SK-N-SH treated with all-trans-retinoic acid at 6 μM for 48 hours (cell line): ENCODE data around the gene ZSCAN10.
"Not testable (repeated sequence)": the region's sequence is repeated elsewhere in the genome, so short reads cannot be mapped to it uniquely, and the experiment has no call there.

Source experiments
- ATAC-seq: fragments of 200-7000 bp; cut with Tn5 transposase; 3 replicates; pipeline ENCODE4 v1.9.1; 2020; ENCODE audit warnings: mild to moderate bottlenecking, moderate library complexity
- ARNTL ChIP-seq: fragments of 450-650 bp; formaldehyde crosslinking; IDR thresholded peaks from 2 replicates; pipeline ENCODE4 v1.5.0; 2020; ENCODE audit warnings: low read depth, mild to moderate bottlenecking, moderate library complexity, borderline replicate concordance
- BACH2 ChIP-seq: fragments of 250-450 bp; sonication (Bioruptor Pico); IDR thresholded peaks from 2 replicates; pipeline ENCODE4 v1.9.0; 2021; ENCODE audit warnings: mild to moderate bottlenecking, borderline replicate concordance
- CSDC2 ChIP-seq: fragments of 250-450 bp; sonication (Bioruptor Pico); IDR thresholded peaks from 2 replicates; pipeline ENCODE4 v1.5.0; 2020; ENCODE audit warnings: mild to moderate bottlenecking, moderate library complexity
- ESRRG ChIP-seq: fragments of 250-450 bp; sonication (Bioruptor Pico); IDR thresholded peaks from 2 replicates; pipeline ENCODE4 v1.6.1; 2021; ENCODE audit warnings: mild to moderate bottlenecking
- GLIS3 ChIP-seq: fragments of 250-450 bp; sonication (Bioruptor Pico); IDR thresholded peaks from 2 replicates; pipeline ENCODE4 v1.5.0; 2020; ENCODE audit warnings: mild to moderate bottlenecking, moderate library complexity
- ISL1 ChIP-seq: fragments of 250-450 bp; sonication (Bioruptor Pico); IDR thresholded peaks from 2 replicates; pipeline ENCODE4 v2.1.2; 2022; ENCODE audit warnings: mild to moderate bottlenecking, moderate library complexity
- OSR1 ChIP-seq: fragments of 250-450 bp; sonication (Bioruptor Pico); IDR thresholded peaks from 2 replicates; pipeline ENCODE4 v1.8.0; 2022; ENCODE audit warnings: moderate library complexity, mild to moderate bottlenecking, inconsistent platforms
- PPARA ChIP-seq: fragments of 250-450 bp; sonication (Bioruptor Pico); IDR thresholded peaks from 2 replicates; pipeline ENCODE4 v1.5.0; 2020; ENCODE audit warnings: mild to moderate bottlenecking, borderline replicate concordance
- RARB ChIP-seq: fragments of 250-450 bp; sonication (Bioruptor Pico); IDR thresholded peaks from 2 replicates; pipeline ENCODE4 v1.8.0; 2021; ENCODE audit warnings: mild to moderate bottlenecking, moderate library complexity
- SNAI2 ChIP-seq: fragments of 250-450 bp; sonication (Bioruptor Pico); IDR thresholded peaks from 2 replicates; pipeline ENCODE4 v1.5.0; 2020; ENCODE audit warnings: mild to moderate bottlenecking, moderate library complexity
- TCF4 ChIP-seq: fragments of 250-450 bp; sonication (Bioruptor Pico); IDR thresholded peaks from 2 replicates; pipeline ENCODE4 v1.8.0; 2021; ENCODE audit warnings: mild to moderate bottlenecking, moderate library complexity, borderline replicate concordance
- TOX ChIP-seq: fragments of 250-450 bp; sonication (Bioruptor Pico); IDR thresholded peaks from 2 replicates; pipeline ENCODE4 v1.8.0; 2021; ENCODE audit warnings: mild to moderate bottlenecking, moderate library complexity, borderline replicate concordance
- ZC3H10 ChIP-seq: fragments of 250-450 bp; sonication (Bioruptor Pico); IDR thresholded peaks from 2 replicates; pipeline ENCODE4 v1.5.1; 2021; ENCODE audit warnings: mild to moderate bottlenecking, moderate library complexity
- ZFP3 ChIP-seq: fragments of 250-450 bp; sonication (Bioruptor Pico); IDR thresholded peaks from 2 replicates; pipeline ENCODE4 v1.5.0; 2020; ENCODE audit warnings: mild to moderate bottlenecking, moderate library complexity
- ZFP30 ChIP-seq: fragments of 450-650 bp; formaldehyde crosslinking; IDR thresholded peaks from 2 replicates; pipeline ENCODE4 v1.5.0; 2022; ENCODE audit warnings: mild to moderate bottlenecking, moderate library complexity
- ZNF565 ChIP-seq: fragments of 450-650 bp; formaldehyde crosslinking; conservative IDR thresholded peaks from 2 replicates; pipeline ENCODE4 v1.5.0; 2020; ENCODE audit warnings: low read depth, mild to moderate bottlenecking, moderate library complexity
- ZNF70 ChIP-seq: fragments of 450-650 bp; formaldehyde crosslinking; IDR thresholded peaks from 2 replicates; pipeline ENCODE4 v1.5.0; 2020; ENCODE audit warnings: mild to moderate bottlenecking, moderate library complexity
- ZNF8 ChIP-seq: fragments of 450-650 bp; formaldehyde crosslinking; IDR thresholded peaks from 2 replicates; pipeline ENCODE4 v1.5.0; 2020; ENCODE audit warnings: mild to moderate bottlenecking, moderate library complexity
- TF ChIP-seq, protein P1 (sequence below): fragments of 250-450 bp; sonication (Bioruptor Pico); IDR thresholded peaks from 2 replicates; pipeline ENCODE4 v1.5.1; 2020; ENCODE audit warnings: low read depth, mild to moderate bottlenecking, moderate library complexity
- TF ChIP-seq, protein P2 (sequence below): fragments of 250-450 bp; sonication (Bioruptor Pico); IDR thresholded peaks from 2 replicates; pipeline ENCODE4 v1.8.0; 2020; ENCODE audit warnings: mild to moderate bottlenecking, moderate library complexity, borderline replicate concordance
- TF ChIP-seq, protein P3 (sequence below): fragments of 250-450 bp; sonication (Bioruptor Pico); IDR thresholded peaks from 2 replicates; pipeline ENCODE4 v1.5.1; 2021; ENCODE audit warnings: mild to moderate bottlenecking, moderate library complexity
- TF ChIP-seq, protein P4 (sequence below): fragments of 250-450 bp; sonication (Bioruptor Pico); IDR thresholded peaks from 2 replicates; pipeline ENCODE4 v1.5.0; 2020; ENCODE audit warnings: mild to moderate bottlenecking, moderate library complexity
- TF ChIP-seq, protein P5 (sequence below): fragments of 250-450 bp; sonication (Bioruptor Pico); IDR thresholded peaks from 2 replicates; pipeline ENCODE4 v1.8.0; 2021; ENCODE audit warnings: low read depth, mild to moderate bottlenecking, moderate library complexity, borderline replicate concordance

Gene ZSCAN10

DNA sequence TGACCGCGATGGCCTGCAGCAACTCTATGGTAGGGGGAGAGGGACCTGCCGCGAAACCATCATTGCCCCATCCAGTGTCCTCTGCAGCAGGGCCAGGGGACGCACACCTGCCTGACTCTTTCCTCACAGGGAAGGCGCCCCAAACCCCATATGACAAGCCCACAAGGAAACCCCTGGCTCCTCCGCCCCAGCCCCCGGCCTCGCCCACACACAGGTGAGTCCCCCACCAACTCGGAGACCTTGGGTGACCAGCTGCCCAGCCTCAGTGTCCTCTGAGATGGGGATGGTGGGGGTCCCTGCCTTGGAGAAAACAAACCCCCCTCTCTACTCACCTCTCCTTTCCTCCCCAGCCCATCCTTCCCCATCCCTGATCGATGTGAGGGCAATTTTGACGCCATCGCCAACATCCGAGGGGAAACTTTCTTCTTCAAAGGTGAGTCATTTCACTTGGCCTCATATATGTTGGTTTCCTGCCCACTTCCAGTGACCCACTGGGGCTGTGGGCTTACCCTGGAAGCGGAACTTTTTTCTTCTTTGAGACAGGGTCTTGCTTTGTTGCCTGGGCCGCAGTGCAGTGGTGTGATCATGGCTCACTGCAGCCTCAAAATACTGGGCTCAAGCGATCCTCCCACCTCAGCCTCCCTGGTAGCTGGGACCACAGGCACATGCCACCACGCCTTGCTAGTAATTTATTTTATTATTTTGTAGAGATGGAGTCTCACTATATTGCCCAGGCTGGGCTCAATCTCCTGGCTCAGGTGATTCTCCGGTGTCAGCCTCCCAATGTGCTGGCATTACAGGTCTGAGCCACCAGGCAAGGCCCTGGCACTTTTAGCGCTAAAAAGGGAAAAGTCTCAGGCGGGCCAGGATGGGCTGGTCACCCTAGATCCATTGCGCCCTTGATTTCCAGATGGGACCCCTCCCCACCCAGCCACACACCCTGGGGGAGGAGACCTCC, 41.6 kb downstream of the ZSCAN10 start:
- no peak for ATAC-seq
- TF ChIP-seq ZNF565 (CRISPR knock-in tag) = no peak
- TF ChIP-seq ISL1 (CRISPR knock-in tag) = no peak
- no peak for TF ChIP-seq OSR1 (CRISPR knock-in tag)
- TF ChIP-seq, protein P1, sequence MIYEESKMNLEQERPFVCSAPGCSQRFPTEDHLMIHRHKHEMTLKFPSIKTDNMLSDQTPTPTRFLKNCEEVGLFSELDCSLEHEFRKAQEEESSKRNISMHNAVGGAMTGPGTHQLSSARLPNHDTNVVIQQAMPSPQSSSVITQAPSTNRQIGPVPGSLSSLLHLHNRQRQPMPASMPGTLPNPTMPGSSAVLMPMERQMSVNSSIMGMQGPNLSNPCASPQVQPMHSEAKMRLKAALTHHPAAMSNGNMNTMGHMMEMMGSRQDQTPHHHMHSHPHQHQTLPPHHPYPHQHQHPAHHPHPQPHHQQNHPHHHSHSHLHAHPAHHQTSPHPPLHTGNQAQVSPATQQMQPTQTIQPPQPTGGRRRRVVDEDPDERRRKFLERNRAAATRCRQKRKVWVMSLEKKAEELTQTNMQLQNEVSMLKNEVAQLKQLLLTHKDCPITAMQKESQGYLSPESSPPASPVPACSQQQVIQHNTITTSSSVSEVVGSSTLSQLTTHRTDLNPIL (CRISPR knock-in tag) = no peak
- TF ChIP-seq ZNF8 (CRISPR knock-in tag) = no peak
- TF ChIP-seq, protein P2, sequence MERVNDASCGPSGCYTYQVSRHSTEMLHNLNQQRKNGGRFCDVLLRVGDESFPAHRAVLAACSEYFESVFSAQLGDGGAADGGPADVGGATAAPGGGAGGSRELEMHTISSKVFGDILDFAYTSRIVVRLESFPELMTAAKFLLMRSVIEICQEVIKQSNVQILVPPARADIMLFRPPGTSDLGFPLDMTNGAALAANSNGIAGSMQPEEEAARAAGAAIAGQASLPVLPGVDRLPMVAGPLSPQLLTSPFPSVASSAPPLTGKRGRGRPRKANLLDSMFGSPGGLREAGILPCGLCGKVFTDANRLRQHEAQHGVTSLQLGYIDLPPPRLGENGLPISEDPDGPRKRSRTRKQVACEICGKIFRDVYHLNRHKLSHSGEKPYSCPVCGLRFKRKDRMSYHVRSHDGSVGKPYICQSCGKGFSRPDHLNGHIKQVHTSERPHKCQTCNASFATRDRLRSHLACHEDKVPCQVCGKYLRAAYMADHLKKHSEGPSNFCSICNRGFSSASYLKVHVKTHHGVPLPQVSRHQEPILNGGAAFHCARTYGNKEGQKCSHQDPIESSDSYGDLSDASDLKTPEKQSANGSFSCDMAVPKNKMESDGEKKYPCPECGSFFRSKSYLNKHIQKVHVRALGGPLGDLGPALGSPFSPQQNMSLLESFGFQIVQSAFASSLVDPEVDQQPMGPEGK (CRISPR knock-in tag) = no peak
- TF ChIP-seq, protein P3, sequence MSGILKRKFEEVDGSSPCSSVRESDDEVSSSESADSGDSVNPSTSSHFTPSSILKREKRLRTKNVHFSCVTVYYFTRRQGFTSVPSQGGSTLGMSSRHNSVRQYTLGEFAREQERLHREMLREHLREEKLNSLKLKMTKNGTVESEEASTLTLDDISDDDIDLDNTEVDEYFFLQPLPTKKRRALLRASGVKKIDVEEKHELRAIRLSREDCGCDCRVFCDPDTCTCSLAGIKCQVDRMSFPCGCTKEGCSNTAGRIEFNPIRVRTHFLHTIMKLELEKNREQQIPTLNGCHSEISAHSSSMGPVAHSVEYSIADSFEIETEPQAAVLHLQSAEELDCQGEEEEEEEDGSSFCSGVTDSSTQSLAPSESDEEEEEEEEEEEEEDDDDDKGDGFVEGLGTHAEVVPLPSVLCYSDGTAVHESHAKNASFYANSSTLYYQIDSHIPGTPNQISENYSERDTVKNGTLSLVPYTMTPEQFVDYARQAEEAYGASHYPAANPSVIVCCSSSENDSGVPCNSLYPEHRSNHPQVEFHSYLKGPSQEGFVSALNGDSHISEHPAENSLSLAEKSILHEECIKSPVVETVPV (CRISPR knock-in tag) = no peak
- TF ChIP-seq SNAI2 (CRISPR knock-in tag) = no peak
- no peak for TF ChIP-seq GLIS3 (CRISPR knock-in tag)
- no peak for TF ChIP-seq BACH2 (CRISPR knock-in tag)
- no peak for TF ChIP-seq PPARA (CRISPR knock-in tag)
- no peak for TF ChIP-seq ZC3H10
- TF ChIP-seq ESRRG (CRISPR knock-in tag) = no peak
- TF ChIP-seq, all 23 proteins: peak for 0

DNA sequence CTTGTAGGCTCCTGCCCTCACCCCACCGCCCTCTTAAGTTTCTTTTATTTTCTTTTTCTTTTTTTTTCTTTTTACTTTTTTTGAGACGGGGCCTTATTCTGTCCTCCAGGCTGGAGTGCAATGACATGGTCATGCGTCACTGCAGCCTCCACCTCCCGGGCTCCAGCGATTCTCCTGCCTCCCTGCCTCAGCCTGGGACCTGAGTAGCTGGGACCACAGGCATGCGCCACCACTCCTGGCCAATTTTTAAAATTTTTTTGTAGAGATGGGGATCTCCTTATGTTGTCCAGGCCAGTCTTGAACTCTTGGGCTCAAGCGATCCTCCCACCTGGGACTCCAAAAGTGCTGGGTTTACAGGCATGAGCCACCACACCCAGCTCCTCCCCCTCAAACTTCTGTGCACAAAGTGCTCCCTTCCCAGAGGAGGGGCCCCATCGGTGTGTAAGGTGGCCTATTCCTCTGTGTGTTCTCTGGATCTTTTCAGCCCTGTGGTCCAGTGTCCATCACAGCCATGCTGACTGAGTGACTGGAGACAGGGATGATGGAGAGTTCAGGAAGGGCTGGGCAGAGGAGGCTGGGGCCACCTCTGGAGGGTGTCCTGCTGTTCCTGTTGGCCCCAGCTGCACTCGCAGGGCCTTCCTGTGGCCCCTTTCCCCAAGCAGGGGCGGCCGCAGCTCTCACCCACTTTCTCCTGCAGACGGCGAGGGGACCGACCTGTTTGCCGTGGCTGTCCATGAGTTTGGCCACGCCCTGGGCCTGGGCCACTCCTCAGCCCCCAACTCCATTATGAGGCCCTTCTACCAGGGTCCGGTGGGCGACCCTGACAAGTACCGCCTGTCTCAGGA, 42.5 kb downstream of the ZSCAN10 start:
- no peak for ATAC-seq
- TF ChIP-seq PPARA (CRISPR knock-in tag) (no peak), ZNF70 (CRISPR knock-in tag) (no peak), ZC3H10 (no peak), TOX (CRISPR knock-in tag) (no peak), OSR1 (CRISPR knock-in tag) (no peak), GLIS3 (CRISPR knock-in tag) (no peak), TCF4 (CRISPR knock-in tag) (no peak), ISL1 (CRISPR knock-in tag) (no peak), ZNF565 (CRISPR knock-in tag) (no peak), ARNTL (CRISPR knock-in tag) (no peak), RARB (CRISPR knock-in tag) (no peak), ZFP30 (no peak), ZFP3 (CRISPR knock-in tag) (no peak), CSDC2 (CRISPR knock-in tag) (no peak), BACH2 (CRISPR knock-in tag) (no peak), SNAI2 (CRISPR knock-in tag) (no peak)
- TF ChIP-seq, protein P4, sequence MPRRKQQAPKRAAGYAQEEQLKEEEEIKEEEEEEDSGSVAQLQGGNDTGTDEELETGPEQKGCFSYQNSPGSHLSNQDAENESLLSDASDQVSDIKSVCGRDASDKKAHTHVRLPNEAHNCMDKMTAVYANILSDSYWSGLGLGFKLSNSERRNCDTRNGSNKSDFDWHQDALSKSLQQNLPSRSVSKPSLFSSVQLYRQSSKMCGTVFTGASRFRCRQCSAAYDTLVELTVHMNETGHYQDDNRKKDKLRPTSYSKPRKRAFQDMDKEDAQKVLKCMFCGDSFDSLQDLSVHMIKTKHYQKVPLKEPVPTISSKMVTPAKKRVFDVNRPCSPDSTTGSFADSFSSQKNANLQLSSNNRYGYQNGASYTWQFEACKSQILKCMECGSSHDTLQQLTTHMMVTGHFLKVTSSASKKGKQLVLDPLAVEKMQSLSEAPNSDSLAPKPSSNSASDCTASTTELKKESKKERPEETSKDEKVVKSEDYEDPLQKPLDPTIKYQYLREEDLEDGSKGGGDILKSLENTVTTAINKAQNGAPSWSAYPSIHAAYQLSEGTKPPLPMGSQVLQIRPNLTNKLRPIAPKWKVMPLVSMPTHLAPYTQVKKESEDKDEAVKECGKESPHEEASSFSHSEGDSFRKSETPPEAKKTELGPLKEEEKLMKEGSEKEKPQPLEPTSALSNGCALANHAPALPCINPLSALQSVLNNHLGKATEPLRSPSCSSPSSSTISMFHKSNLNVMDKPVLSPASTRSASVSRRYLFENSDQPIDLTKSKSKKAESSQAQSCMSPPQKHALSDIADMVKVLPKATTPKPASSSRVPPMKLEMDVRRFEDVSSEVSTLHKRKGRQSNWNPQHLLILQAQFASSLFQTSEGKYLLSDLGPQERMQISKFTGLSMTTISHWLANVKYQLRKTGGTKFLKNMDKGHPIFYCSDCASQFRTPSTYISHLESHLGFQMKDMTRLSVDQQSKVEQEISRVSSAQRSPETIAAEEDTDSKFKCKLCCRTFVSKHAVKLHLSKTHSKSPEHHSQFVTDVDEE (CRISPR knock-in tag) = no peak
- TF ChIP-seq, protein P3 (CRISPR knock-in tag) = no peak
- TF ChIP-seq, protein P2 (CRISPR knock-in tag) = no peak
- TF ChIP-seq, protein P5, sequence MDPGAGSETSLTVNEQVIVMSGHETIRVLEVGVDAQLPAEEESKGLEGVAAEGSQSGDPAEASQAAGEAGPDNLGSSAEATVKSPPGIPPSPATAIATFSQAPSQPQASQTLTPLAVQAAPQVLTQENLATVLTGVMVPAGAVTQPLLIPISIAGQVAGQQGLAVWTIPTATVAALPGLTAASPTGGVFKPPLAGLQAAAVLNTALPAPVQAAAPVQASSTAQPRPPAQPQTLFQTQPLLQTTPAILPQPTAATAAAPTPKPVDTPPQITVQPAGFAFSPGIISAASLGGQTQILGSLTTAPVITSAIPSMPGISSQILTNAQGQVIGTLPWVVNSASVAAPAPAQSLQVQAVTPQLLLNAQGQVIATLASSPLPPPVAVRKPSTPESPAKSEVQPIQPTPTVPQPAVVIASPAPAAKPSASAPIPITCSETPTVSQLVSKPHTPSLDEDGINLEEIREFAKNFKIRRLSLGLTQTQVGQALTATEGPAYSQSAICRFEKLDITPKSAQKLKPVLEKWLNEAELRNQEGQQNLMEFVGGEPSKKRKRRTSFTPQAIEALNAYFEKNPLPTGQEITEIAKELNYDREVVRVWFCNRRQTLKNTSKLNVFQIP (CRISPR knock-in tag) = no peak

DNA sequence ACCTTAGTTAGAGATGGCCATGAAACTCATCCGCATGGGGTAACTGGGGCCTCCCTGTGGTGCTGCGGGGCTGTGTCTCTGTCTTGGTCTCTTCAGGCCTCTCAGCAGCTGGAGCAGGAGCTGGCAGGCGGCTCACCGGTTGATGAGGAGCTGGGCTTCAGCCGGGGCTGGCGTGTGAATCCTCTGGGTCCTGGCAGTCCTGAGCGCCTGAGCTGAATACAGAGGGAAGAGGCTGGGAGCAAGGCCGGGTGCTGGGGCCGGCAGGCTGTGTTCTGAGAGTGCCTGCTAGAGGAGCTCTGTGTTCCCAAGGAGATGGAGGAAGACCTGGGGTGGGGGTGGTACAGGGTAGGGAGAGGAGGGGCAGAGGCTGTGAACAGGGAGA, 43.4 kb downstream of the ZSCAN10 start:
- ATAC-seq = not testable (repeated sequence)
